ENCODE measurements around the gene DNAH6. TPM values are rescaled to one million over a fixed set of nuclear protein-coding genes. Genes with fewer than 3 reads are reported as not detected.

Gene DNAH6
- total RNA-seq, 6 experiments from 2014 or later: 0.66 to 2.3 (median 1.3) TPM

DNA sequence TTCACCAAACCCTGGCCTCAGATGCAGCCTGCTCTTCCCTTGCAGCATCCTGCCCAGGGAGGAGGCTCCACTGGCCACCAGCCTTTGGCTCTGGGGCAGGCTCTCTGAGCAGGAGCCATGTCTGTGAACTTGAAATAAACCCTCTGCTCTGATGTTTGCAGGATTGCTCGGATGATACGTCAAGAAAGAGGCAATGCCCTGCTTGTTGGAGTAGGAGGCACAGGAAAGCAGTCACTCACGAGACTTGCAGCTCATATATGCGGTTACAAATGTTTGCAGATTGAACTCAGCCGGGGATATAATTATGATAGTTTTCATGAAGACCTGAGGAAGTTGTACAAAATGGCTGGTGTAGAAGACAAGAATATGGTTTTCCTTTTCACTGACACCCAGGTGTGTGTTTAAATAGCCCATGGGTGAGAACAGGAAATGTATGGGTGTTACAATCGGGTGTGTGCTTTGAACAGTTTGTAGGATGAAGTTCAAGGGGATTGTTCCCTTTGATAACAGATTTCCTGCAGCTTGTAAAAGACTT lies 177.9 kb downstream of the DNAH6 start:
- Histone ChIP-seq H3K27me3 (no peaks in the 10 kb centered on the region), H3K27ac (no peak overlapping the region), H3K4me3 (no peak overlapping the region), H3K4me1 (no peaks in the 10 kb centered on the region), H3K9me3 (no peaks in the 10 kb centered on the region), H3K36me3 (no peaks in the 10 kb centered on the region)
- 44% methylated on average over 4 of the region's 6 CpGs for WGBS (ENCODE audit: insufficient coverage, low coverage, low lambda C conversion rate, missing lambda C conversion rate)
- intact Hi-C loops (cut with DNase I): no loop called here
- TF ChIP-seq, protein P1, sequence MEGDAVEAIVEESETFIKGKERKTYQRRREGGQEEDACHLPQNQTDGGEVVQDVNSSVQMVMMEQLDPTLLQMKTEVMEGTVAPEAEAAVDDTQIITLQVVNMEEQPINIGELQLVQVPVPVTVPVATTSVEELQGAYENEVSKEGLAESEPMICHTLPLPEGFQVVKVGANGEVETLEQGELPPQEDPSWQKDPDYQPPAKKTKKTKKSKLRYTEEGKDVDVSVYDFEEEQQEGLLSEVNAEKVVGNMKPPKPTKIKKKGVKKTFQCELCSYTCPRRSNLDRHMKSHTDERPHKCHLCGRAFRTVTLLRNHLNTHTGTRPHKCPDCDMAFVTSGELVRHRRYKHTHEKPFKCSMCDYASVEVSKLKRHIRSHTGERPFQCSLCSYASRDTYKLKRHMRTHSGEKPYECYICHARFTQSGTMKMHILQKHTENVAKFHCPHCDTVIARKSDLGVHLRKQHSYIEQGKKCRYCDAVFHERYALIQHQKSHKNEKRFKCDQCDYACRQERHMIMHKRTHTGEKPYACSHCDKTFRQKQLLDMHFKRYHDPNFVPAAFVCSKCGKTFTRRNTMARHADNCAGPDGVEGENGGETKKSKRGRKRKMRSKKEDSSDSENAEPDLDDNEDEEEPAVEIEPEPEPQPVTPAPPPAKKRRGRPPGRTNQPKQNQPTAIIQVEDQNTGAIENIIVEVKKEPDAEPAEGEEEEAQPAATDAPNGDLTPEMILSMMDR (IDR thresholded peaks at IDR 0.05): no peak
- no peak for TF ChIP-seq POLR2A (IDR thresholded peaks at IDR 0.05)
- ATAC-seq (no peak), DNase-seq (no peak)

DNA sequence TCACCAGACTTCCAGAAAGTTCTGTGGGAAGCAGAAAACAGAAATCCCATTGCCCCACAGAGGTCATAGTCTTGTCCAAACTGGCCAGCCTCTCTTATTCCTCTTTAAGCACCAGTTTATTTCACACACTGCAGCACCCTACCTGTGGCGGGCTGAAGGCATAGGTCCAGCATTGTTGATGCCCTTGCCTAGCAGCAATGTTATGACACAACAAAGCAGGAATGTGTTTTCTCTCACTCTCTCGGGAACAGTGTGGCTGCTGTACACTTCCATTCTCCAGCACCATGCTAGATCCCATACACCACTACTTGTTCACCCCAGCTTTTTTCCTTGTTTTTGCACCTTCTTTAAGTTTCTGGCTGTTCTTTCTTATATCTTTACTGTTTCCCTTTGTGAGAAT lies 181.6 kb downstream of the DNAH6 start:
- ATAC-seq: no peak
- no peaks in the 10 kb centered on the region for H3K36me3 ChIP-seq
- DNase-seq: no peak
- TF ChIP-seq, protein P1 (IDR thresholded peaks at IDR 0.05): no peak
- no peak for TF ChIP-seq POLR2A (IDR thresholded peaks at IDR 0.05)
- no peak overlapping the region for H3K27ac ChIP-seq
- WGBS (ENCODE audit: insufficient coverage, low coverage, low lambda C conversion rate, missing lambda C conversion rate): 80% methylated on average over 2 of the region's 2 CpGs
- no peaks in the 10 kb centered on the region for H3K27me3 ChIP-seq
- no peaks in the 10 kb centered on the region for H3K4me1 ChIP-seq
- H3K9me3 ChIP-seq: no peaks in the 10 kb centered on the region
- no peak overlapping the region for H3K4me3 ChIP-seq
- intact Hi-C loops (cut with DNase I): no loop called here

DNA sequence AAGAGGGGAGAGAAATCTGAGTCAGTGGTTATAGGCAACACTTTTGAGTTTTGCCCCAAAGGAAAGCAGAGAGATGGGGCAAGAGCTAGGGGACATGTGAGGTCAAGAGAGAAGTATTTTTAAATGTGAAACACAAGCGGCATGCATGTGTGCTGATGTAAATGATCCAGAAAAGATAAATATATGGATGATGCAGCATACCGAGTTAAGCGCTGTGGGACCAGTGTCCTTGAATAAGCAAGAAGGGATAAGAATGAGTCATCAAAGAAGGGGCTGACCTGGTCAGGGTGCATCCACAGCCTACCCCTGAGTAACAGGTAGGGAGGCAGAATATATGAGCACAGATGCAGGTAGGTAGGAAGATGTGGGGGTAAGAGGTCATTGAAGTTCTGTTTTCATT lies 183.7 kb downstream of the DNAH6 start:
- H3K27me3 ChIP-seq: no peaks in the 10 kb centered on the region

DNA sequence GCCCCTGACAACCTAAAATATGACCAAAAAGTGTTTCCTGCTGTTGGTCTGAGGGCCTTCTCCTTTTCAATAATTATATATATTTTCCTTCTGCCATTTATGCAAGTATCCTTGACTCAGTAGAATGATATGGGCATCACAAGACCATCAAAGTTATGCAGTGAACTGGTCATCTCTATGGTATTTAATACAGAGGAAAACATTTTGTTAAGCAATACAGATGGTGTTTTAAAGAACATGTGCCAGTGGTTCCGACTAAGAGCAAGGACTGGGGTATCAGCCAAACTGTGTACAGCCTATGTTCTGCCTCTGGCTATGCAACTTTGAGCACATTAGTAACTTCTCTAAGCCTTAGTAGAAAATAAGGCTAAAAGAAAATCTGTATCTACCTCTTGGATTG lies 185.6 kb downstream of the DNAH6 start:
- no peak overlapping the region for H3K4me3 ChIP-seq

More for the DNA sequence above, 183.7 kb downstream of the DNAH6 start:
- no peak for TF ChIP-seq POLR2A (IDR thresholded peaks at IDR 0.05)
- TF ChIP-seq, protein P1 (IDR thresholded peaks at IDR 0.05): no peak
- no peak overlapping the region for H3K4me3 ChIP-seq
- peaks cover 0 to 8% (median 0%) of the 10 kb centered on the region in 4 donors for H3K4me1 ChIP-seq
- intact Hi-C loops (cut with DNase I): no loop called here
- H3K27ac ChIP-seq: no peak overlapping the region
- WGBS (ENCODE audit: insufficient coverage, low coverage, low lambda C conversion rate, missing lambda C conversion rate): 95% methylated on average over 3 of the region's 3 CpGs
- DNase-seq: no peak
- no peak for ATAC-seq
- no peaks in the 10 kb centered on the region for H3K36me3 ChIP-seq
- H3K9me3 ChIP-seq: no peaks in the 10 kb centered on the region

More for the DNA sequence above, 185.6 kb downstream of the DNAH6 start:
- TF ChIP-seq, protein P1 (IDR thresholded peaks at IDR 0.05): no peak
- no peak for TF ChIP-seq POLR2A (IDR thresholded peaks at IDR 0.05)
- intact Hi-C loops (cut with DNase I): no loop called here
- no peak for DNase-seq
- Histone ChIP-seq H3K27me3 (no peaks in the 10 kb centered on the region), H3K9me3 (no peaks in the 10 kb centered on the region), H3K36me3 (no peaks in the 10 kb centered on the region), H3K27ac (no peak overlapping the region), H3K4me1 (peaks cover 0 to 8% (median 0%) of the 10 kb centered on the region in 4 donors)
- 56% methylated on average over 1 of the region's 1 CpG for WGBS (ENCODE audit: insufficient coverage, low coverage, low lambda C conversion rate, missing lambda C conversion rate)
- ATAC-seq: no peak

Measured in right lobe of liver (tissue), 6 donors.